GM18499 (cell line): ENCODE measurements around the gene NINJ1.

Experiments
- ATAC-seq: cut with Tn5 transposase; IDR thresholded peaks from one replicate; pipeline ENCODE4 v1.9.1; 2021; ENCODE audit warnings: moderate number of reproducible peaks; ENCODE audit not compliant: insufficient read depth, unreplicated experiment

Gene NINJ1

DNA sequence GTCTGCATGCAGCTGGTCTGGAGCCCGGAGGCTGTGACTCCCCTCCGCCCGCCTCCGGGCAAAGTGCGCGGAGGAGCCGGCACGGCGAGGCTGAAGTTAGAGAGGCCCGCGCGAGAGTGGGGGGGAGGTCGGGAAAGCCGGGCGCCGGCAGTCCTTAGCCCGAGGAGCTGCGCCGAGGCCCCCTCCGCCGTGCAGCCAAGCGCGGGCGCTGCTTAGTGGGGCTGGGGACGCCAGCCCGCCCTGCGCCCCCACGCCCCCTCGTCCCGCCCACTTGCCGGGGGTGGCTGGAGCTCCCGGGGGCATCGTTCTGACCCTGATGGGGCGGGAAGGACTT is 403 bp downstream of the NINJ1 start:
- peak; percentile 0 for ATAC-seq

- ATAC-seq = peak; percentile 30
Observed at GRCh38 chr9:93132946-93133680, 938 bp downstream of the NINJ1 start.

- ATAC-seq = no peak
Observed at GRCh38 chr9:93132287-93132927, 1.6 kb downstream of the NINJ1 start.

GRCh38 chr9:93131599-93132286 is 2.3 kb downstream of the NINJ1 start:
- ATAC-seq = no peak

- ATAC-seq = no peak
Observed at GRCh38 chr9:93130861-93131481, 3.1 kb downstream of the NINJ1 start.

- ATAC-seq = no peak
Observed at GRCh38 chr9:93129691-93130500, 4.2 kb downstream of the NINJ1 start.

- no peak for ATAC-seq
Observed at GRCh38 chr9:93129286-93129685, 4.8 kb downstream of the NINJ1 start.

DNA sequence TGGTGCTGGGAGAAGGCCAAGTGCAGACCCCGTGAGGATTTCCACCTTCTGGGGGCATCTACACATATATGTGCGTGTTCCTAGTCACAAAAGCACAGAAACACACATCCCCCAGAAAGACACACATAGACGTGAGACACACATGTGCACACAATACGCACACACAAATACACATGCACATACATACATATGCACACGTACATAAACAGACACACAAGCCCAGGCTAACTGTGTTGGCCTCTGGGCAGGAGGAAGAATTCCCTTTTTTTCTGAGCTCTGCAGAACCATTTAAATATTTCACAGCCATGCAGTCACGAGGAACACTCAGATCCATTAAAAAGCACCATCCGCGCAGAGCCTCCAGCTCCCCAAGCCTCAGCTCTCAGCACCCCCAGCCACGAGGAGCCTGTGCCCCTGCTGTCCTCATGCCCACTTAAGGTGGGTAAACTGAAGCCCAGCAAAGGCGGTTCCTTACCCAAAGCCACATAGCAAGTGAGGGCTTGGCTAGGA is 5.3 kb downstream of the NINJ1 start:
- ATAC-seq = no peak

- no peak for ATAC-seq
Observed at GRCh38 chr9:93128011-93128714, 5.9 kb downstream of the NINJ1 start.

- ATAC-seq = no peak
Observed at GRCh38 chr9:93127395-93127911, 6.6 kb downstream of the NINJ1 start.

DNA sequence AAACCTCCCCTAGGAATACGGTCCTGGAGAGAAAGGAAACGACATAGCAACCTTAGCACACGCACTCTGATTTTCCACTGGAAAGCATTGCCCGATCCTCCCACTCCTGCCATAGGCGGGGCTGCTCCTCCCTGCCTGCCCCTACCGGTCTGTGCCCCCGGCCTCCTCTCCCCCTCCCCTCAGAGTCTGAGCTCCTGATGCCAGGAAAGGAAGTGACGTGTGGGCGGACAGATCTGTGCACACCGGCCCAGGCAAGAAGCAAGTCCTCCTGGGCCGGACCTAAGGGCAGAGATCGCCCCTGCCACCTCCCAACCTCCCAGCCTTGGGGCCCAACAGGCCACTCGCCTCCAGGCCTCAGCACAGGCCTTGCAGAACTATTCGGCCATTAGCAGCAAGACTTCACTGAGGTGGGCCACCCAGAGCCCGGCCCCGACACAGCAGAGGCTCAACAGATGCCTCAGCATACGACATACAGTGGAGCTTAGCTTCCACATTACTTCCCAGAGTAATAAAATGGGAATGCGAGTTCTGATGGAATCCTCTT is 7.2 kb downstream of the NINJ1 start:
- ATAC-seq = no peak

- no peak for ATAC-seq
Observed at GRCh38 chr9:93126151-93126781, 7.8 kb downstream of the NINJ1 start.

GRCh38 chr9:93125331-93125894 is 8.6 kb downstream of the NINJ1 start:
- no peak for ATAC-seq

GRCh38 chr9:93124793-93125192 is 9.3 kb downstream of the NINJ1 start:
- ATAC-seq = no peak

DNA sequence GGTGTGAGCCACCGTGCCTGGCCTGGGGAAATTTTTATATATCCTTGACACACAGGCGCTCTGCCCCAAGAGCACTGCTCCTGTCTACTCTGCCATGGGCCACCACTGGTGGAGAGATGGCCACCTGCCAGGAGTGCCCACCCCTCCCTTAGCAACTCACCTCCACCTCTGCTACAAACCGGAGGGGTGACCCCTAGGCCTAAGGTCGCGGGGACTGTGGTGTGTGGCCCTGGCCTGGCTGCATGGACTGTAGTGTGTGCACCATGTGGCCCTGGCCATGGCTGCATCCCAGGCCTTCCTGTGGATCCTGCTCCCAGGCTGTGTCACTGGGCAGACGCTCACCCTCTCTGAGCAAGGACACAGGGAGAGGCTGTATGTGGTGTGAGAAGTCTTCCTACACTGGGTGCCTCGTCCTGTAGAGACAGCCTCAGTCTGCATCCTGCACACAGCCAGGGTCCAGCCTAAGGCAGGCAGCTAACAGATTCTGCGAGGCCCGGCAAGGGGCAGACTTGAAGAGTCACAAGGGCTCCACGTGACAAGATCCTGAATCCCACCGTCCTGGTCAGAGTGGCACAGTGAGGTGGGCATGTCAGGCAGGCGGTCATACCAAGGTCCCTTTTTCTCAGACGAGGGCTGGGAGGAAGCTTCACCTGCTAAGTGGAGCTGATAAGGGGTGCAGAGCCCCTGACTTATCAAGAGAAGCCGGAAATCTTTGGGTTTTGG is 10.3 kb downstream of the NINJ1 start:
- no peak for ATAC-seq

DNA sequence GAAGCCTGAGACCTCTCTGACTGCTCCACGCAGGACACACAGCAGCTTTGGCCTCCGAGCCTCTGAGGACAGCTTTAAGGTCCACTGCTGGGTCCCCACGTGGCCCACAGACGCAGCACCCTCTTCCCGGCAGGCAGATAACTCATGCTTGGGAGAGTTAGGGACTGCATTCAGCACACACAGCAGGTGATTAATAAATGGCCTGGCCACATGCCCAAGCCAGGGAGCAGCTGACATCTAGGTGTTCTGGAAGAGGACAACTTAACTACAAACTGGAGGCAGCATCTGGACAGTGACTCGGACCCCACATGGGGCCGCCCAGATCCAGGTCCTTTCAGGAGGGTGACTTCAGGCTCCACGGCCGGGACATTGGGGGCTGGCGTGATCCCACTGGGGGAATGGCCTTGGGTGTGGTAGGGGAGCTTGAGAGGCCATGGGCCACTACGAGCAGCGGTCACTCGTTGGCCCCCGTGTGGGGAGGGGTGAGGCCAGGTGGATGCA is 11.3 kb downstream of the NINJ1 start:
- ATAC-seq = no peak
